Left lung (tissue), 10 donors: ENCODE results near the gene PRR33. TPM values are rescaled to one million over a fixed set of nuclear protein-coding genes. Genes with fewer than 3 reads are reported as not detected.

Experiments used
- ATAC-seq: fragments of 200-7000 bp; cut with Tn5 transposase; one replicate; pipeline ENCODE4 v1.9.1; 2020; ENCODE audit warnings: moderate library complexity
- DNase-seq, 4 donors: peaks; one replicate each; pipeline ENCODE4 v3.0.0-alpha.2; 2013 to 2020
- H3K27ac ChIP-seq, 2 donors: fragments of 200-600 bp; sonication (generic) in 1 of 2; one replicate each; pipeline versions ENCODE4 v1.5.0 to v1.8.0; 2020 to 2021
- H3K27me3 ChIP-seq, 2 donors: fragments of 200-600 bp; sonication (generic) in 1 of 2; one replicate each; pipeline versions ENCODE4 v1.5.0 to v1.8.0; 2020 to 2021
- H3K36me3 ChIP-seq, 2 donors: fragments of 200-600 bp; sonication (generic) in 1 of 2; one replicate each; pipeline versions ENCODE4 v1.5.0 to v1.8.0; 2020 to 2021
- H3K4me1 ChIP-seq, 2 donors: fragments of 200-600 bp; one replicate each; pipeline ENCODE4 v1.8.0; 2021
- H3K4me3 ChIP-seq, 2 donors: fragments of 200-600 bp; sonication (generic) in 1 of 2; one replicate each; pipeline versions ENCODE4 v1.5.0 to v1.8.0; 2020 to 2021; ENCODE audit warnings: mild to moderate bottlenecking in 1 of 2
- H3K9me3 ChIP-seq, 2 donors: fragments of 200-600 bp; sonication (generic) in 1 of 2; one replicate each; pipeline versions ENCODE4 v1.5.0 to v1.8.0; 2020 to 2021
- intact Hi-C, 2 donors: fragments of 100-400 bp; cut with DNase I; formaldehyde crosslinking; loops; one replicate each; pipeline versions ENCODE4 v1.11.2 to v1.14.2; 2022
- polyA plus RNA-seq, 6 donors: library from polyadenylated mRNA; unstranded; fragments of 120-200 nt; gene quantifications; one replicate each; pipeline ENCODE4 v1.2.1, GENCODE V29; 2013; ENCODE audit not compliant: insufficient read length in 6 of 6
- total RNA-seq, 2 donors: library from RNA; stranded (reverse); fragmentation: NEBNext Ultra II Directional; extraction: Animal tissue kit (Norgen Biotek cat#: 25700); gene quantifications; one replicate each; pipeline ENCODE4 v1.2.1, GENCODE V29; 2021
- TF ChIP-seq, protein P1 (sequence below), 2 donors: fragments of 200-600 bp; sonication (generic) in 1 of 2; IDR thresholded peaks; one replicate each; pipeline versions ENCODE4 v1.5.0 to v1.8.0; 2021; ENCODE audit warnings: antibody characterized with exemption in 2 of 2
- donor health status: DM: no; HTN: yes; CAD: no.
- donor health status: DM: no; HTN: no; CAD: no.

PRR33 gene
- total and polyA plus RNA-seq, 8 donors = 0.05 to 0.15 (median 0.11) TPM; not detected in 2

DNA sequence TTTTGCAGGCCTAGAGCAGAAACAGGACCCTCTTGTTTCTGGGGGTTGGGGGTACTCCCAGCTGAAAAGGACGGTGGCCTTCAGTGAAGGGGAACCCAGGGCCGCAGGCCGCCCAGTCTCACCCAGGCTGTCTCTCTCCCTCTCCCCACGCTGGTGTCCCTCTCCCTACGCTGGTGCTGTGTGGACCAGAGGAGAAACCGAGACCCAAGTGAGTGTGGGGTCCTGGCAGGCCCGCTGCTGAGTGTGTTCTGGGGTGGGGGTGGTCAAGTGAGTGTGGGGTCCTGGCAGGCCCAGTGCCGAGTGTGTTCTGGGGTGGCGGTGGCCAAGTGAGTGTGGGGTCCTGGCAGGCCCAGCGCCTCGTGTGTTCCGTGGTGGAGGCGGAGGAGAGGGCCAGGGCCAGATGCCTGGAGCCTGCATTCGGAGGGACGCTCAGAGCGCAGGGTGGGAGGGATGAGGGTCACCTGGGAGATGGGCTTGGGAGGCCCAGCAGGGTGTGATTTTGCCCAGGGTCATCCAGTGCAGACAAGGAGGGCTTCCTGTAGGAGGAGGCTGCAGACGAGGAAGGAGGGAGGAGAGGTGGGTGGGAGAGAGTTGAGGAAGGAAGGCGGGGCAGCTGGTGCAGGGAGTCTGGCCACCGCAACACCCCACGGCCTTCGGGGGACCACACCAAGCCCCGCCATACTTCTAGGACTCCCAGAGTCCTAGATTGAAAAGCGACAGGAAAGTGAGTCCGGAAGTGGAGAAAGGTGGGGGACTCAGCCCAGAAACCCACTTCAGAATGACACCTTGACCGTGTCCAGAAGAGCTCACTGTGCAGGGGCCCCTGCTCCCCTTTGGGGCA is 38.1 kb upstream of the PRR33 start:
- intact Hi-C loops = no loop called here
- TF ChIP-seq, protein P1, sequence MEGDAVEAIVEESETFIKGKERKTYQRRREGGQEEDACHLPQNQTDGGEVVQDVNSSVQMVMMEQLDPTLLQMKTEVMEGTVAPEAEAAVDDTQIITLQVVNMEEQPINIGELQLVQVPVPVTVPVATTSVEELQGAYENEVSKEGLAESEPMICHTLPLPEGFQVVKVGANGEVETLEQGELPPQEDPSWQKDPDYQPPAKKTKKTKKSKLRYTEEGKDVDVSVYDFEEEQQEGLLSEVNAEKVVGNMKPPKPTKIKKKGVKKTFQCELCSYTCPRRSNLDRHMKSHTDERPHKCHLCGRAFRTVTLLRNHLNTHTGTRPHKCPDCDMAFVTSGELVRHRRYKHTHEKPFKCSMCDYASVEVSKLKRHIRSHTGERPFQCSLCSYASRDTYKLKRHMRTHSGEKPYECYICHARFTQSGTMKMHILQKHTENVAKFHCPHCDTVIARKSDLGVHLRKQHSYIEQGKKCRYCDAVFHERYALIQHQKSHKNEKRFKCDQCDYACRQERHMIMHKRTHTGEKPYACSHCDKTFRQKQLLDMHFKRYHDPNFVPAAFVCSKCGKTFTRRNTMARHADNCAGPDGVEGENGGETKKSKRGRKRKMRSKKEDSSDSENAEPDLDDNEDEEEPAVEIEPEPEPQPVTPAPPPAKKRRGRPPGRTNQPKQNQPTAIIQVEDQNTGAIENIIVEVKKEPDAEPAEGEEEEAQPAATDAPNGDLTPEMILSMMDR (IDR thresholded peaks at IDR 0.05) = no peak

DNA sequence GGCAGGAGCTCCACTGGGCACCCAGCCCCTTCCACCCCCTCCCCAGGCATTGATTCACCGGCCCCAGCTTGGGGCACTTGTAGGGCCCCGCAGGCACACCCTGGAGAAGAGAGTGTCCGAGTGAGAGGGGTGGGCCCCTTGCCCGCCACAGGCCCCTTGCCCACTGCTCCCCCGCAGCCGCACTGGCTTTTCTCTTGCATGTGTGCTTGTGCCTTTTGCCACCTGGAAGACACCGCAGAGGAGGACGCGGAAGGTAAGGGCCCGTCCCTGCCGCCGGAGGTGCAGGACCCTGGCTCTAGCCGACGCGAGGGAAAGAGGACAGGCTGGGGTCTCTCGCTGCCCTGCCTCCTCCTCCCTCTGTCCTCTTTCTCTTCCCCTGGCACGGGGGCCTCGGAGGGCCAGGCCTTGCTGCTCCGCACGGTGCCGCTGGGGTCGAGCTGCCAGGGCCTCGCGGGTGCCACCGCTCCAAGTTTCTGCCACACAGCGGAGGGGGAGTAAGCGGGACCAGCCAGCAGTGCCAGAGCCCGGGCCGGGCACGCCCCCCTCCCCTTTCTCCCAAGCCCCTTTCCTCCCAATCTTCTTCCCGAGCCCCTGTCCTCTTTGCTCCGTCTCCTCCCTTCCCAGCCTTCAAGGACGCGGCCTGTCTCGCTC is 37.3 kb upstream of the PRR33 start:
- DNase-seq (peak in 2 of 4 donors; percentile 27 to 76), ATAC-seq (no peak)
- H3K36me3 ChIP-seq = no peaks in the 10 kb centered on the region
- H3K27ac ChIP-seq = no peak overlapping the region
- H3K9me3 ChIP-seq = no peaks in the 10 kb centered on the region
- no peaks in the 10 kb centered on the region for H3K4me1 ChIP-seq
- peaks cover 0 to 20% of the 10 kb centered on the region in 2 donors for H3K27me3 ChIP-seq
- TF ChIP-seq, protein P1 (IDR thresholded peaks at IDR 0.05) = no peak
- H3K4me3 ChIP-seq = no peak overlapping the region
- intact Hi-C loops = no loop called here

More for the DNA sequence above, 38.1 kb upstream of the PRR33 start:
- ATAC-seq = no peak
- no peak overlapping the region for H3K4me3 ChIP-seq
- no peaks in the 10 kb centered on the region for H3K36me3 ChIP-seq
- no peaks in the 10 kb centered on the region for H3K9me3 ChIP-seq
- H3K4me1 ChIP-seq = no peaks in the 10 kb centered on the region
- H3K27me3 ChIP-seq = peaks cover 0 to 20% of the 10 kb centered on the region in 2 donors
- no peak overlapping the region for H3K27ac ChIP-seq
- peak in 2 of 4 donors; percentile 23 to 70 for DNase-seq

DNA sequence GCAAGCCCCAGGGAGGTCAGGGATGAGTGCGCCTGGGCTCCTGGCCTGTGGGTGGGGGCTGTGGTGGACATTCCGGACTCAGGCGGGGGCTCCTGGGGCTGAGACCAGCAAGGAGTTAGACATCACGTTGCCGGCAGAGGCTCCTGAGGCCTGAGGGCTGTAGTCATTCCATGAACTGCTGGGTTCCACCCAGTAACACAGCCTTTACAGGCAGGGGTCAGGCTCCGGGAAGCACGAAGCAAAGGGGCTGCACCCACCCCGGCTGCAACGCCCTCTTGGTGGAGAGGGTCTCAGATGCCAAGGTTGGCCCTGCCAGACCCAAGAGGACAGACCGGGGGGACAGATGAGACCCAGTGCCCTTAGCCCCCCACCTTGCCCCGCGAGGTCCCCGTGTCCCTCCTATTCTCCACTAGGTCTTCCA is 36.8 kb upstream of the PRR33 start:
- DNase-seq = peak in 2 of 4 donors; percentile 31 to 54
- Histone ChIP-seq H3K27me3 (peaks cover 0 to 20% of the 10 kb centered on the region in 2 donors), H3K36me3 (no peaks in the 10 kb centered on the region), H3K27ac (no peak overlapping the region), H3K4me1 (no peaks in the 10 kb centered on the region), H3K4me3 (no peak overlapping the region), H3K9me3 (no peaks in the 10 kb centered on the region)
- TF ChIP-seq, protein P1 (IDR thresholded peaks at IDR 0.05) = no peak
- intact Hi-C loops = no loop called here
- no peak for ATAC-seq

DNA sequence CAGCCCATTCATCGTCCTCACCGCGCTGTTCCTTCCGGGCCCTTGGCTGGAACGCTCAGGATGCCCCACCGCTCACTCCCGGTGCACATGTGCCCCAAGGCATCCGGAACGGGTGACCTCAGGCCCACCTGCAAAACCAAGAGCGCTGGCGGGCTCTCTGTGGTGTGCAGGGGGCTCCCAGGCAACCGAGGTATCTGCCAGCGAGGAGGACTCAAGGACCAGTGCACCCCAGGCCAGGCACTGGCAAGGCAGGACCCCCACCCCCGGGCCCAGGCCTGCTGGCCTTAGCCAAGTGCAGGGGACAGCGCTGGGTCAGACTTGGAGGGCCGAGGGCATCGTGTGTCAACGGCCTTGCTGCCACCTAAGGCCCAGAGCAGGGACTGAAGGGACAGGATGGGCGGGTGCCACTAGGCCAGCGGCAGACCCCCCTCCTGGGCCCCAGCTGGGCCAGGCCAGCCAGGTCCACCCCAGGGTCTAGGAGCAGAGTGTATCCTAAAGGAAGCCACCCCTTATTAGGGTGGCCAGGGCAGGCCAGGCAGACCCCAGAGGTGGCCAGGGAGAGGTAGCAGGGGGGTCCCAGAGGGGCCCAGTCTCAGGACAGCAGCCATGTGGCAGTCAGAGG is 36.3 kb upstream of the PRR33 start:
- ATAC-seq = no peak
- no peaks in the 10 kb centered on the region for H3K36me3 ChIP-seq
- intact Hi-C loops = no loop called here
- TF ChIP-seq, protein P1 (IDR thresholded peaks at IDR 0.05) = no peak
- no peaks in the 10 kb centered on the region for H3K9me3 ChIP-seq
- no peak for DNase-seq
- peaks cover 0 to 20% of the 10 kb centered on the region in 2 donors for H3K27me3 ChIP-seq
- no peaks in the 10 kb centered on the region for H3K4me1 ChIP-seq
- no peak overlapping the region for H3K4me3 ChIP-seq
- H3K27ac ChIP-seq = no peak overlapping the region
